Stomach (tissue), 9 donors: Measurements from ENCODE around the gene KIF20A. TPM values are rescaled to one million over a fixed set of nuclear protein-coding genes. Genes with fewer than 3 reads are reported as not detected.

Source experiments
- DNase-seq, 2 donors: peaks; one replicate each; pipeline versions ENCODE4 v3.0.0 to v3.0.0-alpha.2; 2013 to 2019
- H3K27ac ChIP-seq, 5 donors: fragments of 200-600 bp in 4 of 5; sonication (generic) in 4 of 5; one replicate each; pipeline ENCODE4 v1.5.1; 2013 to 2019; ENCODE audit warnings: mild to moderate bottlenecking in 1 of 5, moderate library complexity in 1 of 5
- H3K27me3 ChIP-seq, 3 donors: fragments of 200-600 bp; sonication (generic); one replicate each; pipeline ENCODE4 v1.5.1; 2017 to 2019; ENCODE audit warnings: mixed run types in 1 of 3
- H3K36me3 ChIP-seq, 4 donors: fragments of 200-600 bp; sonication (generic); 1 replicate in 3 of 4; 2 replicates in 1 of 4; pipeline ENCODE4 v1.5.1; 2016 to 2019
- H3K4me1 ChIP-seq, 4 donors: fragments of 200-600 bp; sonication (generic); one replicate each; pipeline ENCODE4 v1.5.1; 2016 to 2019
- H3K4me3 ChIP-seq, 4 donors: fragments of 200-600 bp; sonication (generic) in 3 of 4; one replicate each; pipeline ENCODE4 v1.5.1; 2016 to 2019; ENCODE audit warnings: mild to moderate bottlenecking in 1 of 4
- H3K9me3 ChIP-seq, 4 donors: fragments of 200-600 bp; sonication (generic); one replicate each; pipeline ENCODE4 v1.5.1; 2016 to 2019
- CTCF ChIP-seq, 7 experiments: fragments of 450-650 bp in 4 of 7; fragments of 200-600 bp in 3 of 7; sonication (generic) in 3 of 7; IDR thresholded peaks; one replicate each; pipeline ENCODE4 v1.5.1; 2016 to 2019; ENCODE audit warnings: antibody characterized with exemption in 7 of 7, control low read depth in 2 of 7, mild to moderate bottlenecking in 1 of 7
- EP300 ChIP-seq: sonication (generic); formaldehyde crosslinking; IDR thresholded peaks from one replicate; pipeline ENCODE4 v1.6.1; 2017; ENCODE audit warnings: antibody characterized with exemption
- POLR2A ChIP-seq, 4 donors: fragments of 450-650 bp; IDR thresholded peaks; one replicate each; pipeline ENCODE4 v1.6.1; 2016; ENCODE audit warnings: antibody characterized with exemption in 4 of 4, control low read depth in 2 of 4, mild to moderate bottlenecking in 1 of 4, moderate library complexity in 1 of 4
- POLR2AphosphoS5 ChIP-seq, 3 donors: sonication (generic); formaldehyde crosslinking; IDR thresholded peaks; one replicate each; pipeline ENCODE4 v1.6.1; 2016; ENCODE audit warnings: antibody characterized with exemption in 3 of 3
- WGBS, 5 donors: extraction: QIAGEN DNeasy Blood & Tissue Kit in 3 of 5; methylation state at CpG; one replicate each; pipeline versions ENCODE4 v1.1.5 to v1.1.7; 2013 to 2018; 5-methylcytosine and 5-hydroxymethylcytosine counted together
- intact Hi-C: fragments of 100-400 bp; cut with DNase I; formaldehyde crosslinking; loops from one replicate; pipeline ENCODE4 v1.15.1; 2023; ENCODE audit warnings: low total_unique reads
- polyA plus RNA-seq, 3 donors: library from polyadenylated mRNA; stranded (reverse); fragments of 200-250 nt; gene quantifications; one replicate each; pipeline ENCODE4 v1.2.3, GENCODE V29; 2013
- total RNA-seq, 5 donors: library from RNA; depleted of rRNA; stranded (reverse); fragments of >200 nt; gene quantifications; one replicate each; pipeline versions ENCODE4 v1.1.0 to v1.2.3, GENCODE V29; 2014 to 2016
- donor health status: healthy with polysubstance abuse.
- donor health status: Bipolar disorder and iron deficiency.
- donor health status: healthy.

Gene KIF20A
- total and polyA plus RNA-seq, 8 donors: 2.0 to 8.4 (median 4.7) TPM; not detected in 2

- 0 to 1% (median 1%) methylated on average over 16 of the region's 16 CpGs for WGBS, 5 donors
- peak; percentile 31 to 69 for DNase-seq
Observed at GRCh38 chr5:138177941-138178515, 884 bp upstream of the KIF20A start.

GRCh38 chr5:138179277-138179857 is 455 bp downstream of the KIF20A start:
- Histone ChIP-seq H3K36me3 (peaks cover 9 to 45% (median 36%) of the 10 kb centered on the region in 4 donors), H3K27me3 (no peaks in the 10 kb centered on the region), H3K9me3 (no peaks in the 10 kb centered on the region), H3K4me3 (peak overlapping the region; percentile 66 to 99 (median 82)), H3K4me1 (peaks cover 16 to 41% (median 32%) of the 10 kb centered on the region in 4 donors), H3K27ac (peak overlapping the region in 3 of 5 donors; percentile 18 to 92 (median 91))
- WGBS, 5 donors: 1 to 2% (median 1%) methylated on average over 23 of the region's 23 CpGs
- TF ChIP-seq EP300 (no peak), POLR2A (IDR thresholded peaks at IDR 0.05) (no peak), CTCF (IDR thresholded peaks at IDR 0.05) (no peak), POLR2AphosphoS5 (IDR thresholded peaks at IDR 0.05) (no peak)
- intact Hi-C loops: no loop called here
- DNase-seq: peak in 1 of 2 donors; percentile 22

More at GRCh38 chr5:138177941-138178515, 884 bp upstream of the KIF20A start:
- Histone ChIP-seq H3K4me1 (peaks cover 16 to 53% (median 32%) of the 10 kb centered on the region in 4 donors), H3K4me3 (peak overlapping the region; percentile 66 to 99 (median 82)), H3K9me3 (no peaks in the 10 kb centered on the region), H3K27ac (peak overlapping the region; percentile 50 to 92 (median 87)), H3K36me3 (peaks cover 18 to 45% (median 40%) of the 10 kb centered on the region in 4 donors), H3K27me3 (no peaks in the 10 kb centered on the region)
- TF ChIP-seq POLR2AphosphoS5 (IDR thresholded peaks at IDR 0.05) (no peak), EP300 (no peak), POLR2A (IDR thresholded peaks at IDR 0.05) (no peak), CTCF (IDR thresholded peaks at IDR 0.05) (no peak)
- intact Hi-C loops: no loop called here

GRCh38 chr5:138180183-138180782 is 1.4 kb downstream of the KIF20A start:
- TF ChIP-seq CTCF (IDR thresholded peaks at IDR 0.05) (peak in 1 of 7 experiments; percentile 9), POLR2A (IDR thresholded peaks at IDR 0.05) (no peak)
- H3K4me1 ChIP-seq: peaks cover 16 to 38% (median 30%) of the 10 kb centered on the region in 4 donors
- DNase-seq: peak in 1 of 2 donors; percentile 76
- no peaks in the 10 kb centered on the region for H3K9me3 ChIP-seq
- WGBS, 5 donors: 72 to 78% (median 76%) methylated on average over 5 of the region's 5 CpGs
- H3K27me3 ChIP-seq: no peaks in the 10 kb centered on the region
- intact Hi-C loops: no loop called here
- H3K4me3 ChIP-seq: no peak overlapping the region
- H3K27ac ChIP-seq: no peak overlapping the region
- peaks cover 10 to 45% (median 36%) of the 10 kb centered on the region in 4 donors for H3K36me3 ChIP-seq

GRCh38 chr5:138180841-138181240 is 1.9 kb downstream of the KIF20A start:
- Histone ChIP-seq H3K4me3 (no peak overlapping the region), H3K27ac (no peak overlapping the region), H3K4me1 (peaks cover 16 to 36% (median 29%) of the 10 kb centered on the region in 4 donors), H3K9me3 (no peaks in the 10 kb centered on the region), H3K27me3 (no peaks in the 10 kb centered on the region), H3K36me3 (peaks cover 10 to 48% (median 36%) of the 10 kb centered on the region in 4 donors)
- TF ChIP-seq POLR2A (IDR thresholded peaks at IDR 0.05): no peak
- TF ChIP-seq CTCF (IDR thresholded peaks at IDR 0.05): no peak
- no peak for TF ChIP-seq POLR2AphosphoS5 (IDR thresholded peaks at IDR 0.05)
- TF ChIP-seq EP300: no peak
- DNase-seq: no peak
- WGBS, 5 donors: 90 to 96% (median 94%) methylated on average over 5 of the region's 5 CpGs
- intact Hi-C loops: no loop called here
